ENCODE data around the gene ANK2.
"Not testable (repeated sequence)": the region's sequence is repeated elsewhere in the genome, so short reads cannot be mapped to it uniquely, and the experiment has no call there.

ANK2 gene

GRCh38 chr4:113187358-113187757 lies 137.9 kb downstream of the ANK2 start:
- DNase-seq (ENCODE audit: low read depth in 2 of 3, low spot score in 2 of 3) = no peak

- no peak for DNase-seq (ENCODE audit: low read depth in 2 of 3, low spot score in 2 of 3)
Observed at GRCh38 chr4:113189546-113189945, 140.1 kb downstream of the ANK2 start.

- DNase-seq (ENCODE audit: low read depth in 2 of 3, low spot score in 2 of 3) = no peak
Observed at GRCh38 chr4:113209153-113209552, 159.7 kb downstream of the ANK2 start.

- no peak for DNase-seq (ENCODE audit: low read depth in 2 of 3, low spot score in 2 of 3)
Observed at GRCh38 chr4:113209652-113210320, 160.3 kb downstream of the ANK2 start.

GRCh38 chr4:113212613-113213012 lies 163.2 kb downstream of the ANK2 start:
- no peak for DNase-seq (ENCODE audit: low read depth in 2 of 3, low spot score in 2 of 3)

- DNase-seq (ENCODE audit: low read depth in 2 of 3, low spot score in 2 of 3) = no peak
Observed at GRCh38 chr4:113221990-113222389, 172.5 kb downstream of the ANK2 start.

GRCh38 chr4:113222471-113222870 lies 173.0 kb downstream of the ANK2 start:
- DNase-seq (ENCODE audit: low read depth in 2 of 3, low spot score in 2 of 3) = no peak

GRCh38 chr4:113223001-113223400 lies 173.5 kb downstream of the ANK2 start:
- DNase-seq (ENCODE audit: low read depth in 2 of 3, low spot score in 2 of 3) = no peak

GRCh38 chr4:113232194-113232593 lies 182.7 kb downstream of the ANK2 start:
- no peak for DNase-seq (ENCODE audit: low read depth in 2 of 3, low spot score in 2 of 3)

- no peak for DNase-seq (ENCODE audit: low read depth in 2 of 3, low spot score in 2 of 3)
Observed at GRCh38 chr4:113236916-113237315, 187.5 kb downstream of the ANK2 start.

GRCh38 chr4:113243312-113243711 lies 193.9 kb downstream of the ANK2 start:
- no peak for DNase-seq (ENCODE audit: low read depth in 2 of 3, low spot score in 2 of 3)

- not testable (repeated sequence) for DNase-seq (ENCODE audit: low read depth in 2 of 3, low spot score in 2 of 3)
Observed at GRCh38 chr4:113244747-113245146, 195.3 kb downstream of the ANK2 start.

- no peak for DNase-seq (ENCODE audit: low read depth in 2 of 3, low spot score in 2 of 3)
Observed at GRCh38 chr4:113248320-113248719, 198.9 kb downstream of the ANK2 start.

GRCh38 chr4:113255628-113256027 lies 206.2 kb downstream of the ANK2 start:
- DNase-seq (ENCODE audit: low read depth in 2 of 3, low spot score in 2 of 3) = no peak

GRCh38 chr4:113256946-113257345 lies 207.5 kb downstream of the ANK2 start:
- no peak for DNase-seq (ENCODE audit: low read depth in 2 of 3, low spot score in 2 of 3)

GRCh38 chr4:113260688-113261087 lies 211.2 kb downstream of the ANK2 start:
- no peak for DNase-seq (ENCODE audit: low read depth in 2 of 3, low spot score in 2 of 3)

GRCh38 chr4:113263274-113263673 lies 213.8 kb downstream of the ANK2 start:
- DNase-seq (ENCODE audit: low read depth in 2 of 3, low spot score in 2 of 3) = no peak

- no peak for DNase-seq (ENCODE audit: low read depth in 2 of 3, low spot score in 2 of 3)
Observed at GRCh38 chr4:113270520-113271319, 221.3 kb downstream of the ANK2 start.

GRCh38 chr4:113272523-113272922 lies 223.1 kb downstream of the ANK2 start:
- no peak for DNase-seq (ENCODE audit: low read depth in 2 of 3, low spot score in 2 of 3)

- no peak for DNase-seq (ENCODE audit: low read depth in 2 of 3, low spot score in 2 of 3)
Observed at GRCh38 chr4:113273721-113274220, 224.3 kb downstream of the ANK2 start.

GRCh38 chr4:113276464-113277170 lies 227.2 kb downstream of the ANK2 start:
- no peak for DNase-seq (ENCODE audit: low read depth in 2 of 3, low spot score in 2 of 3)

All from activated CD8-positive, alpha-beta memory T cell treated with anti-CD3 and anti-CD28 coated beads for 48 hours (primary cell).